Hippocampal formation (tissue), 2 donors: Measurements from ENCODE around the gene ABCG1.
"Not testable (repeated sequence)": the region's sequence is repeated elsewhere in the genome, so short reads cannot be mapped to it uniquely, and the experiment has no call there.

Experiments used
- DNase-seq, 2 donors: peaks; one replicate each; lab custom pipeline; 2025; lab: John Stamatoyannopoulos, UW

The ABCG1 gene

DNA sequence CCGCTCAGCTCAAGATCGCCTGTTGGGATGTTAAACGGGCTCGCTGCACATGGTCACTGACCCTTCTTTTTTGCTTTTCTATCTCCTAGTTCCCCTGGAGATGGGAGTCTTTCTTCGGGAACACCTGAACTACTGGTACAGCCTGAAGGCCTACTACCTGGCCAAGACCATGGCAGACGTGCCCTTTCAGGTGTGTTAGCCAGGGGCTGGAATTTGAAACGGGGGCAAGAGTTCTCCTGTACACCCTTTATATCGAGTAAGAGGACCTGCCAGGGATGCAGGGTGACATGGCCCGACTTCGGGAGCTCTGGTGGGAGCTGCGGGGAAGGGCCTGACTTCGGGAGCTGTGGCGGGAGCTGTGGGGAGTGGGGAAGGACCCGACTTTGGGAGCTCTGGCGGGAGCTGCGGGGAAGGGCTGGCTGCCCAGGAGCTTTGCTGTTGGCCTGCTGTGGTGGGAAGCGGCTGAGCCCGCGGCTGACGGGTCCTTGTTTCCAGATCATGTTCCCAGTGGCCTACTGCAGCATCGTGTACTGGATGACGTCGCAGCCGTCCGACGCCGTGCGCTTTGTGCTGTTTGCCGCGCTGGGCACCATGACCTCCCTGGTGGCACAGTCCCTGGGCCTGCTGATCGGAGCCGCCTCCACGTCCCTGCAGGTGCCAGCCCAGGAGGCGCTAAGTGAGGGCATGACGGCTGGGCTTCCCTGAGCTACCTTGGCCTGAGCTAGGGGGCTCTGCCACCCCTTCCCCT, 72.2 kb downstream of the ABCG1 start:
- no peak for DNase-seq

DNA sequence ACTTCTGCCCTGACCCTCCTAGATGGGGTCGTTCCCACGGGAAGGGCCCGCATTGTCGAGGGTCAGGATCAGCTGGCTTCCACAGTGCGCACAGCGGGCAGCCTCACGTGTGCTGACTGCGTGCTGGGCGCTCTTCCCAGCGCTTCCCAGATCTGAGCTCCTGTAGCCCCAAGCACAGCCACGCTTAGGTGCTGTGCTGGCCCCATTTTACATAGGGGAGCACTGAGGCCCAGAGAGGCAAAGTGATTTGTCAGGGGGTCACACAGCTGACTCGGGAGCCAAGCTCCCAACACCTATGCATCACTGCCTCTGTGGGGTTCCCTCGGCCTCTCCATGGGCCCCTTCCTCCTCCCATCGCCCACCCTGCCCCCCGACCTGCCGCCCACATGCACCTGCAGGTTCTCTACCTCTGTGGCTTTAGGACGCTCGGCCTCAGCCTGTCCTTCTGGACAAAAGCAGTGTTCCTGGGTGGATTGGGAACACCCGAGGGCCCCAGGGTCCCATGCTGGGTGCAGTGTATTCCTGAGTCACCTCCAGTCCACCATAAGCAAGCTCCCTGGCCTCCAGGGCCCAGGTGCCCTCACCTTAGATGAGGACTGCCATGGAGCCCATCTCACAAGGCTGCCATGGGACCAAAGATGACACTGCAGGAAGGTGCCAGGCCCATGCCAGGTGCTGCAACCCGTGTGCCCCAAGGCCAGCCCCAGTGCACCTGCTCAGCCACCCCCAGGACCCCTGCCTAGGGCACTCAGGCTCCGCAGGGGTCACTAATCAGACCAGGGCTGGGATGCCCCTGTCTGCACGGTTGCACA, 73.0 kb downstream of the ABCG1 start:
- DNase-seq: no peak

DNA sequence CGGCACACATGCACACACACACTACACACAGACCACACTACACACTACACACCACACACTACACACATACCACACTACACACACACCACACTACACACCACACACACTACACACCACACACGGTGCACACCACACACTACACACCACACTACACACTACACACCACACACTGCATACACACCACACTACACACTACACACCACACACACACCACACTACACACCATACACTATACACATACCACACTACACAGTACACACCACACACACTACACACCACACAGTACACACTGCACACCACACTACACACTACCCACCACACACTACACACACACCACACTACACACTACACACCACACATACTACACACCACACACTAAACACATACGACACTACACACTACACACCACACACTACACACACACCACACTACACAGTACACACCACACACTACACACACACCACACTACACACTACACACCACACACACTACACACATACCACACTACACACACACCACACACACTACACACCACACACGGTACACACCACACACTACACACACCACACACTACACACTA, 73.7 kb downstream of the ABCG1 start:
- not testable (repeated sequence) for DNase-seq

DNA sequence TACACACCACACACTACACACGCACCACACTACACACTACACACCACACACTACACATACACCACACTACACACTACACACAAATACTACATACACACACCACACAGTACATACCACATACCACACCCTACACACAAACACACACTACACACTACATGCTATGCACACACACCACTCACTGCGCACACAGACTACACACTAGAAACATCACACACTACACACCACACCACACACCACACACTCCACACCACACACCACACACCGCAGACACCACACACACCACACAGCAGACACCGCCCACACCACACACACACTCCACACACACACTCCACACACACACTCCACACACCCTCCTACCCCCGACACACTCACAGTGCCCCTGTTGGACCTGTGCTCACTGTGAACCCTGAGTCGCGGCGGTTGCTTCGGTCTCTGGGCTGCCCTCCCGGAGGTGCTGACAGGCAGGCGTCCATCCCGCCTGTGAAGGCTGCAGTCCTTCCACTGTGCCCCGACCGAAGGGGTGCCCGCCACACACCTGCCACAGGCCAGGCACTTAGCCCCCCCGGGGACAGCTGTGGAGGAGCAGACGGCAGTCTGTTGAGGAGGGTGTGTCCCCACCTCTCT, 74.8 kb downstream of the ABCG1 start:
- DNase-seq: no peak

DNA sequence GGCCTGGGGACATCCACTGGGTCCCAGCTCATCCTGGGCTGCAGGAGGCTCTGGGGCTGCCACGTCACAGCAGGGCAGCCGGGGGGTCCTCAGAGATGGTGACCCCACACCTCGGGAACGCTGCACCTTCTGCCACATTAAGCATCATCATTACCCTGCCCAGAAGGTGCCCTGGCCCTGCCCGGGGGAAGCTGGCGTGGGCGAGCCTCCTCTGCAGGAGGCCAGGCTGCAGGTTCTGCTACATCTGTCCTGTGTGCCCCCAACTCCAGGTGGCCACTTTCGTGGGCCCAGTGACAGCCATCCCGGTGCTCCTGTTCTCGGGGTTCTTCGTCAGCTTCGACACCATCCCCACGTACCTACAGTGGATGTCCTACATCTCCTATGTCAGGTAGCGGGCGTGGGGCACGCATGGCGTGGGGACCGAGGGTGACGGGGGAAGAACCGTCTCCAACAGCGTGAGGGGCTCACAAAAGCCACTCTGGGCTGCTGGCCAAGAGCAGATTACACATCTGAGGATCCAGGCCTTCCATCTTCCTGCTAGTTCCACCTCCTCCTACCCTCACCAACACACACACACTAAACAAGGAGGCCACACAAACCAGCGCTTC, 75.4 kb downstream of the ABCG1 start:
- DNase-seq: no peak

DNA sequence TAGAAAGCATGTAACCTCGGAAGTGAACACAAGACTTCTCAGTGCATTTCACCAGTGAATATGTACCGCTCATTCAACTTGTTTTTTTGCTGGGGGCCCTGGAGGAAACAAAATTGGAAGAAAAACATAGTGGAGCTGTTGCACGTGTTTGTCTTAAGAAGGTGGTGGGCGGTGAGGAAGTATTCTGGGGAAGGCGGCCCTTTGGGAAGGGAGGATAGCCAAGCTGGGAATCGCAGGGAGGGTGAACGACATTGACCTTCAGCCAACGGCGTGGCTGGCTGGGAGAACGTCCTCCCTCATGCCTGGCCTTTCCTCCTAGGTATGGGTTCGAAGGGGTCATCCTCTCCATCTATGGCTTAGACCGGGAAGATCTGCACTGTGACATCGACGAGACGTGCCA, 76.9 kb downstream of the ABCG1 start:
- DNase-seq: no peak

DNA sequence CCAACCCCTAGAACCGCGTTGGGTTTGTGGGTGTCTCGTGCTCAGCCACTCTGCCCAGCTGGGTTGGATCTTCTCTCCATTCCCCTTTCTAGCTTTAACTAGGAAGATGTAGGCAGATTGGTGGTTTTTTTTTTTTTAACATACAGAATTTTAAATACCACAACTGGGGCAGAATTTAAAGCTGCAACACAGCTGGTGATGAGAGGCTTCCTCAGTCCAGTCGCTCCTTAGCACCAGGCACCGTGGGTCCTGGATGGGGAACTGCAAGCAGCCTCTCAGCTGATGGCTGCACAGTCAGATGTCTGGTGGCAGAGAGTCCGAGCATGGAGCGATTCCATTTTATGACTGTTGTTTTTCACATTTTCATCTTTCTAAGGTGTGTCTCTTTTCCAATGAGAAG, 77.6 kb downstream of the ABCG1 start:
- DNase-seq: no peak

DNA sequence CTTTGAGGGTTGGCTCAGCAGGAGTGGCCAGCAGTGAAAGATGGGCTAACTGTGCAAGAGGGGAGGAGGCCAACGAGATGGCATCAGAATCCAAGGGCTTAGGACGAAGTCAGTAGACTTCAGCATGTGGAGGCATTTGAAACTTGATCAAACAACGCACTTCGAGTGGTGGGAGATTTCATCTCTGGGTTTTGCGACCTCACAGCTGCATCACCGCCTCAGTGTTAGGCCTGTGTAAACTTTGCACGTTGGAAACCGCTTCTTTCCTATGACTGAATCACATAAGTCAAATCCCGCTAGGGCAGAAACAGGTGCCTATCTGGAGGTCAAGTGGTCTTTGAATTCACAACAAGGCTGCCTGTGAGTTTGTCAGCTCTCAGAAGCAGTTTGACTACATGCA, 78.4 kb downstream of the ABCG1 start:
- DNase-seq: no peak

DNA sequence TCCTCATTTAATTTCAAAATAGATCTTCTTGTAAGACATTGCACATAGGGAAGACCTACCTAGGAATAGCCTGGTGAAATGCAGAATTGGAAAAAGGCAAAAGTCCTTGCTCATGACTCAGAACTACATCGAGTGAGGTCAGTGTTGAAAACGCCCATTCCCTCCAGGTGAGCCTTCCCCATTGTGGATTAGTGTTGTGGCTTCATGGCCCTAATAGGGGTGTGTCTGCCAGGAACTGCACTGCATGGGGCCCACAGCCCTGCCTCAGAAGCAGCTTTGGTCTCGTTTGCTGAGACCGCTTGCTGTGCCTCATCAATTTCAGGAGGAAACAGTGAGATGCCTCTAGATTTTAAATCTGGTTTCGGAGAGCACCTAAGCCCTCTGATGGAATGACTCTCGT, 79.3 kb downstream of the ABCG1 start:
- DNase-seq: no peak

DNA sequence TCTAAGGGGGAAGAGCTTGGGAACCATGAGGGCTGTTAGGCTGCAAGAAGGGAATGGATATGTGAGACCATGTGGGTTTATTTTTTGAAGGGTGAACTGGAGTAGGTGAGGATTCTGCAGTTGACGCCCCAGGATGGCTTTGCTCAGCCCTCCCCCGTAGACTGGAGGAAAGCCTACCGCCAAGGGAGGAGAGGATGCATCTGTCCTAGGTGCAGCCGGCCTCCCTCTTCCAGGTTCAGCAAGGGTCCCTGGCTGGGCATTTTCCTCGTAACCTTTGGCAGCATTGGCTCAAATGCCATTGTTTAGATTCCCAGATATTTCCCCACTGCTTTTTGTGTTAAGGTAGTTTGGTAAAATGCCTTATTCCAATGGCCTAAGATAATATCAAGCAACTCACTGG, 79.7 kb downstream of the ABCG1 start:
- no peak for DNase-seq

DNA sequence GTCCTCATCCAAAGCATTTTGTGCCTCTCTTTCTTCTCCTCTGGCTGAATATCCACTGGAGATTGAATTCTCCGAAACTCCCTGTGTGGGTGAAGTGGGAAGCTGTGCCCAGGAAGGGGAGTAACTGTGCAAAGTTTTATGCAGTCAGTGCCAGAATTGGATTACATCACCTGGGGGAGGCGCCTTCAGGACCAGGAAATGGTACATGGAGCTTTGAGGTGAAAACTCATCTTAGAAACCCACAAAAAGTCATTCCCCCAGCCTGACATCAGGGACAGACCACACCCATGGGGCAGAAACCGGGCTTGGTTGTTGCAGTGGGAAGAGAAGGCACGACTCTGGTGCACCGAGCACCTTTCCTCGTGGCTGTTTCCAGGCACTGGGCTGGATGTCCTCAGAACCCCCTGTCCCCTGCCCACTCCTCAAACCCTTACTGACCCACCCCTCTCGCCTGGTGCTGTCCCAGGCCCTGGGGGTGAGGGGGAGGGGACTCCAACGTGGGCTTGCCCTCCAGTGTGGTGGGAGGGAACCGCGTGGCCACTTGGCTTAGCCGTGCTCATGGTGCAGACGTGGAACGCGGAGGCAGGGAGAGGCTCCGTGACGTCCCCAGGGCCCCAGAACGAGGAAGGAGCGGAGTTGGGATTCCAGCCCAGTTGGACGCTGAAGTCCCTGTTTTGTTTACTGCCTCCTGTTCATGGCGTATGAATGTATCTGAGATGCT, 80.5 kb downstream of the ABCG1 start:
- no peak for DNase-seq

DNA sequence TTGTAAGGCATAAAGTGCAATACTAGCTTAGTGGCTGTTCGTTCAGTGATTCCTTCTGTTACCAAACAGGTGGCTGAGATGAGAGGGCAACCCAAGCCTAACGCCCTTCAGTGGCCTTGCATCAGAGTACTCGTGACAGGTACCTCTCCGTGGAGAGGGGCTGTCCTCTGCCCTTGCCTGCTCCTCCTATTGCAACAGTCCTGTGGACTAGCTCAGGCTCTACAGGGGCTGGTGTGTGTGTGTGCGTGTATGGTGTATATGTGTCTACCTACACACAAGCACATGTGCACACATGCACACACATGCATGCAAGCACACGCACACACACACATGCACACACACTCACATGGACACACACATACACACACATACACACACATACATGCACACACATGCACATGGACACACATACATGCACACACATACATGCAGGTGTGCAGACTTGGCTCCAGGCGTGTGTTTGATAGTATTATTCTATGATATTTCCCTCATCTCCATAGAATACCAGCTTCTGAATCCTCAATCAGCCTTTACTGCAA, 81.2 kb downstream of the ABCG1 start:
- DNase-seq: no peak

DNA sequence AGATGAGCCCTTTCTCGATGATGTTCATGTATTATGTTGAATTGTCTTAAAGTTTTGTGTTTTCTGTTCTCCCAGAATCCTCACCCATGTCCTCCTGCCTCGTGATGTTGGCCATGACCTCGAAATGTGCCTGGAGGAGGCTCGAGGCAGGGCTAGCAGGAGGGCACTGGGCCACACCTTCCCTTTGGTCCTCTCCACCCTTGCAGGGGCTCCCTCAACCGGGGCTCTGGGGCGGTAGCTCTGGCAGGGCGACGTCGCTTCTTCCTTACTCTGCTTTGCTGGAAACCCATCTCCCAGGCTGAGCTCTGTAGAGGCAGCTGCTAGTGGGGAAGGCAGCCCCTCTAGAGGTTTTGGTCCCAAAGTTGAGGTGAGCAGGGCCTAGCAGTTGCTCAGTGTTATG, 82.0 kb downstream of the ABCG1 start:
- no peak for DNase-seq

DNA sequence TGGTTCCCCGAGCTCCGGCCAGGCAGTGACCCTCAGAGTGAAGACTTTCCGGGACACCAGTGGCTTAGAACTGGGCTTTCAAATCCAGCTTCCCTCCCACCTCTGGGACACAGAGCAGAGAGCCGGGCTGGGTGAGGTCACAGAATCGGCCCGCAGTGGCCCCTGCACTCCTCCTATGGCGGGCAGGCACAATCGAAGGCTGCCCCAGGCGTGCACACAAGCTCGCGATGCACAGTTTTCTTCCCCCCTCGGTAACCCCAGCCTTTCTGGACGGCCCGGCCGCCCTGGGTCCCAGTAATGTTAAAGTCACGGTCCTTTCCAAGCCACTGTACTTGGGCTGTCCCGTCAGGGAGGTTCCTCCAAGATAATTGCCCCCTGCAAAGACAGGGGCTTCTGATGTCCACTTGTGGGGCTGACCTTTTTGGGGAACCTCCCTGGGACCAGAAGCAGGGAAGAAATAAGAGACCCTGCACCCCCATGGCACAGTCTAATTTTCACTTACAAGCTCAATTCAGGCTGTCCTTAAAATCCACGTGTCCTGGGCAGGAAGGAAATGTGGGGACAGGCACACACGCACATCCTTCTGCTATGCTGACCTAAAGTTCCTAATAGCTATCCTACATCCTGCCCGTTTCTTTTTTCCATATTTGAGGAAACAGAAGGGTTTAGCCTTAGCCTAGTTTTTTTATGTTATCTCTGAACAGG, 82.6 kb downstream of the ABCG1 start:
- DNase-seq: no peak

DNA sequence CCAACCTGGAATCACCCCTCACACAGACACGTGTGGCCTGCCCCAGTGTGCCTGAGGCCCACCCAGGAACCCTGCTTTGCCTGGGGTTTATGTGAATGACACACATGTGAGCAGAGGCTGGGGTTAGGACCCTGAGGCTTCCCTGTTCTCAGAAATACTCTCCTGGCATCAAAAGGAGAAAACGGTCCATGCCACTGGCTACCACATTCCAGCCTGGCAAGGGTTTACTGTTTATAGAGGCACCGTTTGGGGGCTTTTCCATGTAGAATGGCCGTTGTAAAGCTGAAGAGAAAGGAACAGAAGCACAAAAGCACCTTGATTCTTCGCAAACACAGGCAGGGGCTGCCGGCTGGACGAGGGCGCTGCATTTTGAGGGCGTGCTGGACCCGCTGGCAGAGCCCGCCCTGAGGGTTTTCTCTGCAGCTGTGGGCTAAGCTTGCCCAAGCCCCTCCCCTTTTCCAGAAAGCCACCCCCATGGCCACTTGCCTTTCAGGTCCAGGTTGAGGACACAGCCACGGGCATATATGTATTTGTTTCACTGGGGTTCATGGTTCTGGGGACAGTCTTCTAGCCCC, 83.2 kb downstream of the ABCG1 start:
- no peak for DNase-seq

DNA sequence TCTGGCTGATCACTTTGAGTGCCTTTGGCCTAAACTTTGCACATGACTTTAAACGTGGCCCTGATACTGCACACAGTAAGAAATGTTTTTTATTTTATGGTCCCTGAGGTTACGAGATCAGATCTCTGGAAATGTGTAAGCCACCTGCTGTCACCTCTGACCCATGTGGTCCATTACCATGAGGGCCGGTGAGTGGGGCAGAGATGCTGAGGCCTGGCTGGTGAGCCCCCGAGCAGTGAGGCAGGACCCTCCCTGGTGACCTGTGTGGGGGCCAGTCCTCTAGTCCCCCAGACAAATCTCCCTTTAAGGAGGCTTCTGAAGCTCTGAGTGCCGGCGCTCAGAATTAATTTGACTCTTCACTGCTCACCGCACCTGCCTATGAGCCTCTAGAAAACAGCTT, 83.9 kb downstream of the ABCG1 start:
- DNase-seq: no peak

DNA sequence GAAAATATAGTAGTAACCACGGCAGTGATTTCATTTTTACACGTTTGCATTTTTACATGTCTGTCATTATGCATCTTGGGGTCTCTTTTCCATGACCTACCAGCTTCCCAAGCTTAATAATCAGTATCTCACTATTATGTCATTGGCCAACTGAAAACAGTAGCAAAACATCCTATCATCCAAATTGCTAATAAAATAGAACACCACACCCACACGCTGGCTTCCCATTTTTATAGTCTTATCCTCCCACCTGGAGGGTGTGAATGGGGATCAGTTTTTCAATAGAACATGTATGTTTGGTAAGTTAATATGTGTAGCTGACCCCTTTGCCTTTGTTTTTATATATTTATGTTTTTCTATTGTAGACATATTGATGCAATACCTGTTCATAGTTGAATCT, 84.5 kb downstream of the ABCG1 start:
- no peak for DNase-seq

DNA sequence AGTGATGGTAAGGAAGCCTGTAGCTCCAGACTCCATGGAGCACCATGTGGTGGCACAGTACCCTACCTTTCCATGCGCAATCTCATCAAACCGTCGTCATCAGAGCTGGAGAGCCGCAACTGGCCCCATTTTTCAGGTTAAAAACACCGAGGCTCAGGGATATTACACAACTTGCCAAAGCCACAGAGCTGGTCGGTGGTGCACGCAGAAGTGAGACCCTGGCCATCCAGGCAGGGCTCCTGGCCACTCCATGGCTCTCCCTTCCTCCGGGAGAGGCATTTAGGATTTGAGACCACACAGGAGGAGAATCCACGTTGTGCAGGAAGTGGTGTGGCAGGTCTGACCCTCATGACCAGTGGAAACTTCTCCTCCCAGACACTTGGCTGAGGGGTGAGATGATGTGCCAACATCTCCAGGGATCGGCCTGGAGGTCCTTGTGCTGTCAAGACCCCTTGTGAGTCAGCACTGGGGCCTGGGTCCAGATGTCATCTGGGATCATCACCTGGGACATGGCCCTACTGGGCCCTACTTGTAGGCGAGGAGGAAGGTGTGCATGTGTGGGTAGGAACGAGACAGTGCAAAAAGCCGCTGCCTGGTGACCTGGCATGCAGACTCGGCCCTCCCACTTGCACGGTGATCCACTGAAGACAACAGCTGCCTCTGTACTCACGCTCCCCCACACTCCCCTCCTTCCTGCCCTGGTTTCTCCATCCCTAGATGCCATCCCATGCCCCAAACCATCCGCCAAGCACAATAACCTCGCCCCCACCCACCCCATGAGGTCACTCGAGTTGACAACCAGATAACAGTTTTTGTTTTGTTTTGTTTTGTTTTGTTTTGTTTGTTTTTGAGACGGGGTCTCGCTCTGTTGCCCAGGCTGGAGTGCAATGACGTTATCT, 85.9 kb downstream of the ABCG1 start:
- DNase-seq: no peak

DNA sequence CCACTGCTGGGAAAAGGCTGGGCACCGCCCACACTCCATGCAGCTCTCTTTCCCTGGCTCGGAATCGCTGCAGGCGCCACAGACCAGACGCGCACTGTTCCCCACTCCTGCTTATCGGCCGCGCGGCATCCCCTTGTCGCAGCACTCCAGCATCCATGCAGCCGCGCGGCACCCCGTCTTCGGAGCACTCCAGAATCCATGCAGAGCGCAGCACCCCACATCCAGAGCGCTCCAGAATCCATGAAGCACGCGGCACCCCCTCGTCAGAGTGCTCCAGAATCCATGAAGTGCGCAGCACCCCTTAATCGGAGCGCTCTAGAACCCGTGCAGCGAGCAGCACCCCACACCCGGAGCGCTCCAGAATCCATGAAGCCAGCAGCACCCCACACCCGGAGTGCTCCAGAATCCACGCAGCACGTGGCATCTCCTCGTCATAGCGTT, 86.8 kb downstream of the ABCG1 start:
- no peak for DNase-seq
